A549 treated with dexamethasone at 1 μM for 4 hours (cell line): Measurements from ENCODE around the gene CPXM2. TPM values are rescaled to one million over a fixed set of nuclear protein-coding genes. Genes with fewer than 3 reads are reported as not detected.

Experiments used
- total RNA-seq: library from RNA; stranded (reverse); fragments of 200-300 nt; extraction: Qiagen RNA extraction; gene quantifications from 5 replicates; pipeline ENCODE4 v1.2.3, GENCODE V29; 2022

Gene CPXM2
- not detected in 5 replicates for total RNA-seq

GRCh38 chr10:123891144-123892071 lies at the start of gene CPXM2:
TSS of gene CPXM2 (minus strand) at chr10:123891807. CDS start at chr10:123891659, 148 bp downstream.

Other genes with a start within 250 kb of the CPXM2 start
- not detected in 5 replicates for gene GPR26, start 225.5 kb downstream of the CPXM2 start, total RNA-seq
- 6.3 to 8.9 TPM (median 8.0 TPM) in 5 replicates for gene CHST15, start 201.8 kb upstream of the CPXM2 start, total RNA-seq